HG02870 (cell line): ENCODE measurements around the gene LRRC4C.

ENCODE experiments used
- ATAC-seq: cut with Tn5 transposase; IDR thresholded peaks from one replicate; pipeline ENCODE4 v1.9.1; 2021; ENCODE audit warnings: mild to moderate bottlenecking, moderate library complexity; ENCODE audit not compliant: unreplicated experiment

The LRRC4C gene

DNA sequence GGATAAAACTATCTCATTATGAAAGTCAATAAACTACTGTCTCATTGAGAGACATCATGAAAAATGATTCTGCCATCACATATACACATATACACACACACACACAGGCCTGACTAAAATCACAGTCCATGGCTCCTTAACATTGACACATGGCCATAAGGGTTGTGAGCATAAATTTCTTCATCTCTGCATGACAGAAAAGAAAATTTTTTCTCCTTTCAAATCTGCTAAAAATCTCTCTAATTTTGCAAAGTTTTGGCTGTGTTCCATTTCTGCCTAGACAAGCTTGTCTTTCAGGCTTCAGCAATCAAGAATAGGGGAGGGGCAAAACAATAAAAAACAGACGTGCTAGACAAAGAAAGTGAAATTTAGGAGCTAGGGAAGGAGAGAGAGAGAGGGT lies 324.5 kb downstream of the LRRC4C start:
- no peak for ATAC-seq

GRCh38 chr11:41133023-41133422 lies 326.4 kb downstream of the LRRC4C start:
- ATAC-seq: no peak

- ATAC-seq: no peak
Observed at GRCh38 chr11:41121600-41121999, 337.9 kb downstream of the LRRC4C start.

- no peak for ATAC-seq
Observed at GRCh38 chr11:41119484-41119883, 340.0 kb downstream of the LRRC4C start.

- no peak for ATAC-seq
Observed at GRCh38 chr11:41118521-41118920, 340.9 kb downstream of the LRRC4C start.

DNA sequence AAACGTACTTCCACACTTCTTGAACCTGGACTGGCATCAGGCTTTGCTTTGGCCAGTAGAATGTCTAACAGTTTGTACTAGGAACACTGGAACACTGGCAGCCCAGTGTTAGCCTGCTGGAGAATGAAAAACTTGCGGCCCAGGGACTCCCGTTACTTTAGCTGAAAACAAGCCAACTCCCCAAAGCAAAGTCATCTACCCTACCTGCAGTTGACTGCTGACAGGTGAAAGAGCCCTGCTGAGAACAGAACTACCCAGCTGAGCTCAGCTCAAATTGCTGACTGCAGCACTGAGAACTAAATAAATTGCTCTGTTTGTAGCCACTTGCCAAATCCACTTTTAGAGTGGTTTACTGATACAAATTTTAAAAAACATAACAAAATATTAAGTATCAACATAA lies 342.5 kb downstream of the LRRC4C start:
- no peak for ATAC-seq

DNA sequence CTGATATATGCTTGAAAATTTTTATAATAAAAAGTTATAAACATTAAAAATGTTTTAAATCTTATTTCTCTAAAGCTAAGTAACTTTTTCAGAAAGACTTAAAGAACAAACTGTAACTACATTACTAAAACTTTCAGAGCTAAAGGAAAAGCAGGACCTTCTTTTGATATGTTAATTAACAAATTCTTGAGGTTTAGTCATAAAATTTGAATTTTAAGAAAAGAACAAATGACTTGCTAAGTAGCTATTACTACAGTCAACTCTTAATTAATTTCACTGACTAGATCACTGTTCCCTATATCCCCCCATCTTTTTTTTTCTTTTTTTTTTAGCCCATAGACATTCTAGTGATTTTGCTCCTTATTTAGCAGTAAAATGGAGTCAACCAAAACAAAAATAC lies 344.4 kb downstream of the LRRC4C start:
- no peak for ATAC-seq

- no peak for ATAC-seq
Observed at GRCh38 chr11:41113160-41113559, 346.3 kb downstream of the LRRC4C start.

- ATAC-seq: no peak
Observed at GRCh38 chr11:41110527-41110926, 348.9 kb downstream of the LRRC4C start.

- ATAC-seq: no peak
Observed at GRCh38 chr11:41102471-41102870, 357.0 kb downstream of the LRRC4C start.

- ATAC-seq: no peak
Observed at GRCh38 chr11:41099654-41100053, 359.8 kb downstream of the LRRC4C start.

- no peak for ATAC-seq
Observed at GRCh38 chr11:41085123-41085522, 374.3 kb downstream of the LRRC4C start.

DNA sequence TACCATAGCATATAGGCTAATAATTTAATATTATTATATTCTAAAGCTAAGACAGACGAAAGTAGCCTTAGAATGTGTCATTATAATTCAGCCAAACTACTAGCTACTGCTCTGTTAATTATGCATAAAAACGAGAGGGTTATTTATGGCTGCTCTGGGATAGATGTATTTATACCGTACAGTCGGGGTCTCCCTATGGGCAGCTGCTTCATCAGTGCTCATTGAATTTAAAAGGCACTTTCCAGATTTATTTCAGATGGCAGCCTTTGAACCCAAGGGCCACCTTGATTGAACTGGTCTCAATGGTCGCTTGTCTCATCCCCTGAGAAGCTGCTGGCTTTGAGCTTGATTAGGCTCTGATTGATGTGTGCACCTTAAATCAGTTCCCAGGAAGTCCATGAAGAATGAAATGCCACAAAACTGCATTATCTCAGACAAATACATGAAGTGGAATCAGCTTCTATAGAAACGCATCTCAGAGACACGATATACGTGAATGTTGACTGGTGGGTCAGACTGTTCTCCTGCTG lies 377.6 kb downstream of the LRRC4C start:
- no peak for ATAC-seq

- no peak for ATAC-seq
Observed at GRCh38 chr11:41074318-41074717, 385.1 kb downstream of the LRRC4C start.

DNA sequence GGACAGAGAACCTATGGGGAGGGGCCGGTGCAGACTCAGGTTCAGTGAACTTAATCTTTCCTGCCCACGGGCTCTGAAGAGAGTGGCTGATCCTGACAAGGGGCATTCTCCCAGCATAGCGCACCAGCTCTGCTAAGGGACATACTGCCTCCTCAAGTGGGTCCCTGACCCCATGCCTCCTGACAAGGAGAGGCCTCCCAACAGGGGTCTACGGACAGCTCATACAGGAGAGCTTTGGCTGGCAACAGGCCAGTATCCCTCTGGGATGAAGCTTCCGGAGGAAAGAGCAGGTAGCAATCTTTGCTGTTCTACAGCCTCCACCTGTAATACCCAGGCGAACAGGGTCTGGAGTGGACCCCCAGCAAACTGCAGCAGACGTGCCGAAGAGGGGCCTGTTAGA lies 394.0 kb downstream of the LRRC4C start:
- ATAC-seq: no peak

DNA sequence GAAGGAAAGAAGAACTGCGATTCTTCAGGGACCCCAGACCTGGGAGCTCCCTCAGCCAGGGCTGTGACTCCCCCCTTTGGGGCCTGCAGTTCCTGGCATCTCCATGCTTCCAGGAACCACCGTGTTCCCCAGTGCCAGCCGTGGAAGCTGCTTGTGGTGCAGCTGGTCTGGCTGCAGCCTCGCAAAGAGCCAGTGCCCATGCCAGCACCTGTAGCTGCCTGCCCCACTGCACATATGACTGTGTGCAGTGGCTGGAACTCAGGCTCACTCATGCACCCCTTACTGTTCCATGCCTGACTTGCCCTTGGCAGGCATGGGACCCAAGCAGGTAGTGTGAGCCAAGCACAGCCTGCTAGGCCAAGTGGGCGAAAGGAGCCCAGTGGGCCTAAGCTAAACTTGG lies 401.3 kb downstream of the LRRC4C start:
- ATAC-seq: no peak

GRCh38 chr11:41056892-41057569 lies 402.4 kb downstream of the LRRC4C start:
- ATAC-seq: no peak

DNA sequence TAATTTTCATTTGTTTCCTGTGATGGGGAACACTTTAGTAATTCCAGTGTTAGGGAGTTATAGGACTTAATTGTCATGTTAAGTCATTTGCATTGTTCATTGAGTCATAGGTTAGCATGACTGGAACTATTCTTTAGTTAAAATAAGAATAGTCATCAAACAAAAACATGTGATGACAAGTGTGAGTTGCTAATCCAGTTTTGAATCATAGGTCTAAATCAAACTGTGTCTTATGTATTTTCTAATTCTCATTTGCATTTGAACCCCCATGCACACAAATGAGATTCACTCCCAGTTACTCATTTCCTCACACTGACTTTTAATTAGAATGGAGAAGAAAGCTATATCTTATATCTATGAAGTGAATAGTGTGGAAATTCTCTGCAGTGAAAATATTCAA lies 405.6 kb downstream of the LRRC4C start:
- no peak for ATAC-seq

DNA sequence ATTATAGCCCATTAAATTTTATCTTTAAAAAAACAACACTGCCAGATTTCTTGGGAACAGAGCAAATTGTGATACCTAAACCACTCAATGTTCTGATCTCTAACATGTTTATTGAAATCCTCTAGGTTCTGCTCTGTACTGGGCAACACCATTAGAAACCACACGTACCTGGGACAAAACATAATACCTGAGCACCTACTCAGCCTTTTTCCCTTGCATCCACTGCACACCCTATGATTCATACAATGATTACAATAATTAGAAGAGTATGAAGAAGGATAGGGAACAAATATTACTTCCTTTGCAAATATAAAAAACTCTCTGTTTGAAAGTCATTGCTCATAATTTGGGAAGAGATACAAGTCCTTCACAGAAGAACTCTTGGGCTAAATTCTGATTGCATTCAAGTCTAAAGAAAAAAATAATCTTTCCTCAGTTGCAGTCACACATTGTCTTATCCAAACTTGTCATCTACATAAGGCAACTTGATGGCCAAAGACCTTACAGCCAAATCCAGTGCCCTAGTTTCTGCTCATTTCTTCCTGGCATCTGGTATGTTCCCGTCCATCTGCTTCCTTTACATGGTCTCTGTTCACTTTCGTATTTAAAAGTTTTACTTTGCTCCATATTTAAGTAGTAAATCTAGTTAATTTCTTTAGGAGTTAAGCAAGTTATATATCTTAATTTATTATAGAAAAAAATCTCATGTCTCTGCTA lies 407.4 kb downstream of the LRRC4C start:
- no peak for ATAC-seq

GRCh38 chr11:41050791-41051190 lies 408.7 kb downstream of the LRRC4C start:
- no peak for ATAC-seq

DNA sequence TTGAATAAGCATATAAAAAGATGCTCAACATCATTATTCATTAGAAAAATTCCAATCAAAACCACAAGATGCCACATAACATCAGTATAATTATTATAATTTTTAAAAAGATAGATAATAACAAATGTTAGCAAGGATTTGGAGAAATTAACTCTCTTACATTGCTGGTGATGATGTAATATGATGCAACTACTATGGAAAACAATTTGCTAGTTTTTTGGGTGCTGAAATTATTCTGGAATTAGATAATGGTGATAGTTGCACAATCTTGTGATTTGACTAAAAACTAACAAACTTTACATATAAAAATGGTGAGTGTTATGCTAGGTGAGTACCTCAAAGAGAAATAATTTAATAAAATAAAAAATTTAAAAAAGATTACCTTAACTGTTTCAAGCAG lies 412.2 kb downstream of the LRRC4C start:
- ATAC-seq: no peak

DNA sequence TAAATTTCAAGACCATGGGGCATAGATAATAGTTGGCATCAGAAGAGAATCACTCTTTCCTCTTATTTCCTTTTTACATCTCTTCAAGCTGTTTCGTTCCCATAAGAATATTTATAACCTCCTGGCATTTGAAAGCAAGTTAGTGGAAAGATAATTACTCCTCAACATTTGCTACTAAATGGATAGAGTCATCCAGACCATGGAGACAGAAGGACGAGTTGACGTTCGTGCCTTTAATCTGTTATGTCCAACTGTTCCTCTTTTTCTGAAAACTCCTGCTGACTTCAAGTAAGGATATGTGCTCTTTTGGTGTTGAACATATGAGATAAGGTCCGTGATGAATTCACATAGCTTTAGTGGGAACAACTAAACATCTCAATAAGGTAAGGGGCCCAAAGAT lies 414.2 kb downstream of the LRRC4C start:
- ATAC-seq: no peak
